Parathyroid adenoma (tissue), 2 donors: ENCODE data around the gene RPUSD4.
"Not testable (repeated sequence)": the region's sequence is repeated elsewhere in the genome, so short reads cannot be mapped to it uniquely, and the experiment has no call there.

Experiments
- H2AFZ ChIP-seq: fragments of 300-600 bp; sonication (generic); one replicate; pipeline ENCODE4 v1.7.0; 2017; ENCODE audit warnings: antibody characterized with exemption, mild to moderate bottlenecking
- H3K27ac ChIP-seq: fragments of 300-600 bp; sonication (generic); one replicate; pipeline ENCODE4 v1.7.0; 2017
- H3K27me3 ChIP-seq: fragments of 300-600 bp; sonication (generic); one replicate; pipeline ENCODE4 v1.7.0; 2017; ENCODE audit warnings: low read length; ENCODE audit not compliant: control insufficient read depth, insufficient read depth
- H3K36me3 ChIP-seq: fragments of 300-600 bp; sonication (generic); one replicate; pipeline ENCODE4 v1.7.0; 2017; ENCODE audit warnings: low read length; ENCODE audit not compliant: control insufficient read depth, insufficient read depth
- H3K4me1 ChIP-seq: fragments of 300-600 bp; sonication (generic); one replicate; pipeline ENCODE4 v1.7.0; 2017; ENCODE audit warnings: control low read depth
- H3K4me2 ChIP-seq: fragments of 300-600 bp; sonication (generic); one replicate; pipeline ENCODE4 v1.7.0; 2017; ENCODE audit warnings: low read length
- H3K4me3 ChIP-seq: fragments of 300-600 bp; sonication (generic); one replicate; pipeline ENCODE4 v1.7.0; 2017; ENCODE audit warnings: low read depth, low read length
- H3K79me2 ChIP-seq: fragments of 300-600 bp; sonication (generic); one replicate; pipeline ENCODE4 v1.7.0; 2017; ENCODE audit warnings: control low read depth
- H3K9ac ChIP-seq: fragments of 300-600 bp; sonication (generic); one replicate; pipeline ENCODE4 v1.7.0; 2017; ENCODE audit warnings: mild to moderate bottlenecking
- H3K9me3 ChIP-seq: fragments of 300-600 bp; sonication (generic); one replicate; pipeline ENCODE4 v1.7.0; 2017; ENCODE audit warnings: low read length; ENCODE audit not compliant: control insufficient read depth
- CTCF ChIP-seq: fragments of 300-600 bp; sonication (generic); IDR thresholded peaks from one replicate; pipeline ENCODE4 v1.7.0; 2017; ENCODE audit warnings: antibody characterized with exemption, mild to moderate bottlenecking
- donor health status: primary hyperparathyroidism.

RPUSD4 gene

DNA sequence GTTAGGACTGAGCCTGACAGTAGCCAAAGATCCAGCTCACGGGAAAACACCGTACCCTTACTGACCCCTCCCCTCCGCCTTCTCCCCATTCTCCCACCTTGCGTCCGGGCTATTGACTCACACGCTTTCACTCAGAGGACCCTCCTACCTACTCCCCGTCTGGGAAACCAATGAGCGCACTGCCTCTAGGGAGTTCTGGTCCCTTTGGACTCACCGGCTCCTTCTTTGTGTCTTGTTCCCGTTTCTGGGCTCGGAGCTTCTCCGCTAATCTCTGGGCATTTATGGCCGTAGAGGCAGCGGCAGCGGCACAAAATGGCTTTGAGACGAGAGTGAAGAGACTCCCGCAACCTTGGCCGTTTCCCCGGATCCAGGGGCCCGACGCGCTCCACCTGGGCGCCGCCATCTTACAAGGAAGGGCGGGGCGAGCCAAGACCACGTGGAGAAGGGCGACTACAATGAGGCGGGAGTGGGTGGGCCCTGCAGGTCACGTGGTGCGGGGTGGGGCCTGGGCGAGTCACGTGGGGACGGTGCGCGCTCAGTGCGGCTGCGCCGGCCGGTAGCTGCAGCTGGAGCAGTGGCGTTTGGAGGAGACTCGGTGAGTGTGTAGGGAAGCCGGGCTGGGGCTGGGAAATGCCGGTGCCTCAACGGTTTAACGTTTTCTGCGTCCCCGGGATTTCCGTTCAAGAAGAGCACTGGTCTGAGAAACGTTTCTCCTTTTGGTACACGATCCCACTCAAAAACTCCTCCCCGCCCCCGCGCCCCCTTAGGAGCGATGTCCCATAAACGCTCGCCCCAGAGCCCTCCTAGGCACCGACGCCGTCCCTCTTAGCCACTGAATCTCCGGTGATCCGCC lies at the start of gene RPUSD4, which contains the start of gene FAM118B:
RPUSD4 (minus strand) TSS at position 415 of the 853 bp plus-strand sequence; CDS start at position 403, 12 bp downstream.
FAM118B (plus strand) TSS at position 547 of the 853 bp plus-strand sequence. CDS start 23,220 bp downstream, outside the sequence.
- Histone ChIP-seq H3K36me3 (no peaks in the 10 kb centered on the region), H3K4me3 (peak within 1 kb of the TSS; percentile 84), H3K9me3 (no peaks in the 10 kb centered on the region), H3K9ac (peak within 1 kb of the TSS; percentile 53), H3K4me2 (peak within 1 kb of the TSS; percentile 78), H3K4me1 (peaks cover 3% of the 10 kb centered on the region), H3K27ac (peak within 1 kb of the TSS; percentile 75), H2AFZ (peak within 1 kb of the TSS; percentile 94), H3K79me2 (peaks cover 7% of the 10 kb centered on the region), H3K27me3 (no peaks in the 10 kb centered on the region)
- TF ChIP-seq CTCF, result no peak

- Histone ChIP-seq H3K4me3 (no peak overlapping the region), H3K9me3 (no peaks in the 10 kb centered on the region), H3K36me3 (no peaks in the 10 kb centered on the region), H3K27me3 (no peaks in the 10 kb centered on the region), H3K9ac (no peak overlapping the region), H3K79me2 (no peaks in the 10 kb centered on the region), H3K4me1 (no peaks in the 10 kb centered on the region), H3K4me2 (no peak overlapping the region), H3K27ac (no peak overlapping the region), H2AFZ (no peak overlapping the region)
- no peak for TF ChIP-seq CTCF
These were observed 46.3 kb upstream of the RPUSD4 start for GRCh38 chr11:126257764-126258163.

- TF ChIP-seq CTCF, result no peak
- Histone ChIP-seq H3K4me1 (no peaks in the 10 kb centered on the region), H3K79me2 (no peaks in the 10 kb centered on the region), H3K4me2 (no peak overlapping the region), H3K36me3 (no peaks in the 10 kb centered on the region), H3K27me3 (no peaks in the 10 kb centered on the region), H3K9ac (no peak overlapping the region), H2AFZ (no peak overlapping the region), H3K9me3 (no peaks in the 10 kb centered on the region), H3K4me3 (no peak overlapping the region), H3K27ac (no peak overlapping the region)
These were observed 45.7 kb upstream of the RPUSD4 start for GRCh38 chr11:126257144-126257543.

- no peaks in the 10 kb centered on the region for H3K4me1 ChIP-seq
- H3K4me3 ChIP-seq, result no peak overlapping the region
- no peaks in the 10 kb centered on the region for H3K9me3 ChIP-seq
- H3K27ac ChIP-seq, result no peak overlapping the region
- H2AFZ ChIP-seq, result no peak overlapping the region
- TF ChIP-seq CTCF, result no peak
- no peak overlapping the region for H3K4me2 ChIP-seq
- H3K27me3 ChIP-seq, result no peaks in the 10 kb centered on the region
- H3K9ac ChIP-seq, result no peak overlapping the region
- H3K36me3 ChIP-seq, result no peaks in the 10 kb centered on the region
- no peaks in the 10 kb centered on the region for H3K79me2 ChIP-seq
These were observed 44.8 kb upstream of the RPUSD4 start for GRCh38 chr11:126256216-126256615.

DNA sequence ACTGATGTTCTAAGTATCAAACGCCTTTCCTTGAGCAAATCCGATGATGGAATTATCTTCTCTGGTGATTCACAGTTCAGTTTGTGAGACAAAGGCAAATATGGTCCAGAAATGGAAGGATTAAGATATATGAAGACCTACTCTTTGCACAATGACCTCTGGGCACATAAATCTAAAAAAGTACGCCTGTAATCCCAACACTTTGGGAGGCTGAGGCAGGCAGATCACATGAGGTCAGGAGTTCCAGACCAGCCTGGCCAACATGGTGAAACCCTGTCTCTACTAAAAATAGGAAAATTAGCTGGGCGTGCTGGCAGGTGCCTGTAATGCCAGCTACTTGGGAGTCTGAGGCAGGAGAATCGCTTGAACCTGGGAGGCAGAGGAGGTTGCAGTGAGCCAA lies 44.1 kb upstream of the RPUSD4 start:
- not testable (repeated sequence) for H3K9ac ChIP-seq, H3K9me3 ChIP-seq, H3K4me3 ChIP-seq, H2AFZ ChIP-seq, H3K4me2 ChIP-seq, H3K4me1 ChIP-seq, H3K36me3 ChIP-seq, H3K27ac ChIP-seq, H3K27me3 ChIP-seq, H3K79me2 ChIP-seq
